ENCODE data around the gene GRAP2. TPM values are rescaled to one million over a fixed set of nuclear protein-coding genes. Genes with fewer than 3 reads are reported as not detected.

Gene GRAP2
- total RNA-seq, 1 experiment from 2014 or later: not detected

Other genes starting within 250 kb of the GRAP2 start
- not detected in 2 replicates for gene ENTHD1, start 7.3 kb upstream of the GRAP2 start, total RNA-seq (2014; rRNA removed; shearing (Covaris generic); ENCODE audit: low replicate concordance)
- not detected in 2 replicates for gene TMA7B, start 59.3 kb downstream of the GRAP2 start, total RNA-seq (2014; rRNA removed; shearing (Covaris generic); ENCODE audit: low replicate concordance)
- gene FAM83F, start 93.9 kb downstream of the GRAP2 start, total RNA-seq (2014; rRNA removed; shearing (Covaris generic); ENCODE audit: low replicate concordance): not detected in 2 replicates